Measurements from ENCODE around the gene ABTB2. TPM values are rescaled to one million over a fixed set of nuclear protein-coding genes. Genes with fewer than 3 reads are reported as not detected.

Gene ABTB2
- total RNA-seq, 1 experiment from 2014 or later, result 0.53 TPM

GRCh38 chr11:34331329-34331728, 26.5 kb downstream of the ABTB2 start:
- no peaks in the 10 kb centered on the region for H3K36me3 ChIP-seq
- H3K4me1 ChIP-seq (replicated peaks), result peaks cover 22% of the 10 kb centered on the region
- H3K27me3 ChIP-seq (replicated peaks), result no peaks in the 10 kb centered on the region
- no peaks in the 10 kb centered on the region for H3K9me3 ChIP-seq (replicated peaks)
- H3K27ac ChIP-seq, result no peak overlapping the region
- peak in 1 of 2 experiments; percentile 18 for DNase-seq (ENCODE audit: low read depth in 1 of 2, low spot score in 2 of 2)
- no peak overlapping the region for H3K4me3 ChIP-seq

GRCh38 chr11:34330653-34331052, 27.2 kb downstream of the ABTB2 start:
- H3K36me3 ChIP-seq, result no peaks in the 10 kb centered on the region

DNA sequence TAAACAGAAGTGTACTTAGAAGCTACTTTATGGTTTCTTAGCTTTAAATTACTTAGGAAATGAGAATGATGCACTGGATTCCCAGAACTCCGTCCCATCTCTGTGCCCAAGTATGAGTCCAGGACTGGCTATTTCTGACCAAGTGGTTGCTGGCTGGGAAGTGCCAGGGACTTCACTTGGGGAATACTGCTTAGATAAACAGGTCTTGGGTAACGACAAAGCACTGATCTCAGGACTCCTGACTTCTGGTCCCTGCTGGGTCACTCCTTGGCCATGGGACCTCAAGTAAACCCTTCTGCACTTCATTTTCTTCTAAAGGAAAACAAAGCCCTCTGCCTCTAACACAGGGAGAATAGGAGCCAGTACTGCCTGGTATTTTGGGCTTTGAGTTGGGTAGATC, 27.9 kb downstream of the ABTB2 start:
- H3K9me3 ChIP-seq (replicated peaks), result no peaks in the 10 kb centered on the region
- no peak overlapping the region for H3K27ac ChIP-seq
- no peak overlapping the region for H3K4me3 ChIP-seq
- H3K4me1 ChIP-seq (replicated peaks), result peaks cover 22% of the 10 kb centered on the region
- H3K36me3 ChIP-seq, result no peaks in the 10 kb centered on the region
- no peak for DNase-seq (ENCODE audit: low read depth in 1 of 2, low spot score in 2 of 2)
- no peaks in the 10 kb centered on the region for H3K27me3 ChIP-seq (replicated peaks)

More at GRCh38 chr11:34330653-34331052, 27.2 kb downstream of the ABTB2 start:
- DNase-seq (ENCODE audit: low read depth in 1 of 2, low spot score in 2 of 2), result no peak
- Histone ChIP-seq H3K9me3 (replicated peaks) (no peaks in the 10 kb centered on the region), H3K4me1 (replicated peaks) (peaks cover 22% of the 10 kb centered on the region), H3K27me3 (replicated peaks) (no peaks in the 10 kb centered on the region), H3K27ac (no peak overlapping the region), H3K4me3 (no peak overlapping the region)

DNA sequence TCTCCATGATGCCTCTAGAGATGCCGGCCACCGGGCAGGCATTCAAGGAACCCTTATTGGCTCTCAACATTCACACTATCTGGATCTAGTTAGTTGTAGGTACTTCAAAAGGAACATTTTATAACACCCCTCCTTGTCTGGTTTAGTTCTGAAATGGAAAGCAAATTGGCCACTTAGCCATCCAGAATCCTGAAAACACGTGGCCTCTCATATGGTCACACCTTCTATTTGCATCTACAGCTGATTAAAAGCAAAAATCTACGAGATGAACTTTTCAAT, 29.2 kb downstream of the ABTB2 start:
- Histone ChIP-seq H3K36me3 (no peaks in the 10 kb centered on the region), H3K9me3 (replicated peaks) (no peaks in the 10 kb centered on the region), H3K27me3 (replicated peaks) (no peaks in the 10 kb centered on the region), H3K27ac (no peak overlapping the region), H3K4me1 (replicated peaks) (peaks cover 22% of the 10 kb centered on the region), H3K4me3 (no peak overlapping the region)
- no peak for DNase-seq (ENCODE audit: low read depth in 1 of 2, low spot score in 2 of 2)

DNA sequence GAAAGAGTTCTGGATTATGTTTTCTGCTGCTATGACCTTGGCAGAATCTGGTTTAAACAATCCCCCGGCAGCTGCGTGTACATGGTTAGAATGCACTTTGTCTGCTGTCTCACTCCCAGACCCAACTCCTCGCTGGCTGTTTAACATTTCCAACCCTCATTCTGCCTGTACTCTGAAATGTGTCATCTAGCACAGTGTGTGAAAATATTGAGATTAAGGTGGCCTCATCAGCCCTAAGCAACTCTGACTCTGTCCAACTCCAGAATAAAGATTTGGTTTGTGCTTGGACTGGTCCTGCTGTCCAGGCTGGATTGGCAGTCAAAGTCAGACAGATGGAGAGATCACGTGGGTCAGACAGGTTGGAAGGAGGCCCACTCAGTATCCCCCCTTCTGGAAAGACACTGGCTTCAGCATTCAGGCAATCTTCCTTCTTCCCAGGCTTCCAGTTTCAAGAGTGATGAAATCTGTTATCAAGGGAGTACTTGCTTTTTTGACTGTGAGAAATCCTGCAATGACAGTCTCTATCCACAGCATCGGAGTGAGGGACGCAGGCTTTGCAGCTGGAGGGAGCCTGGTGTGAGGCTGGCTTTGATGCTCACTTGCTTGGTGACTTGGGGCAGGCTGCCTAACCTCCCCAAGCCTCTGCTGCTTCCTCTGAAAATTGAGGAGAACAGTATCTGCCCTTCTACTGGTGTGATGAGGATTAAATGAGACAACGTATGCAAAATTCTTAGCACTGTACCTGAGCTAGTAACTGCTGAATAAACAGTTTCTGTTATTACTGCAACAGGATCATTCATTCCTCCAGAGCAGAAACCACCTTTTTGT, 29.8 kb downstream of the ABTB2 start:
- Histone ChIP-seq H3K9me3 (replicated peaks) (no peaks in the 10 kb centered on the region), H3K27me3 (replicated peaks) (no peaks in the 10 kb centered on the region), H3K36me3 (no peaks in the 10 kb centered on the region), H3K4me3 (no peak overlapping the region), H3K27ac (no peak overlapping the region), H3K4me1 (replicated peaks) (peaks cover 25% of the 10 kb centered on the region)
- DNase-seq (ENCODE audit: low read depth in 1 of 2, low spot score in 2 of 2), result no peak

DNA sequence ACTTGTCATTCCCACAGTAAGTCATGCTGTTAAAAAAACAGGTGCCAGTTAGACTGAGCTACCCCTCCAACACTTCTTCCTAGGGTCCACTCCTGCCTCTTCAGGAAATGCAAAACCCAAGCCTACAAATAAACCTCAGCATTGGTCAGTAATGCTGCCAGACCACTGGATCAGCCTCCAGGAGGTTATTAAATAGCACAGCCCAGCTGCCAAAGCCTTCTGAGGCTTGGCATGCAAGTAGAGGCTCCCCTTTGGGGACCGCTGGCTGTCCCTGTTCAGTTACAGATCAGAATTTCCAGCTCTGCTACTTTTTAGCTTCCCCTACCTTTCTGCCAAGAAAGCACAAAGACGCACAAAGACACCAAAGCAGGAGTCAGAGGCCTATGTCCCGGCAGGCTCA, 33.3 kb downstream of the ABTB2 start:
- no peaks in the 10 kb centered on the region for H3K9me3 ChIP-seq (replicated peaks)
- no peak overlapping the region for H3K27ac ChIP-seq
- no peaks in the 10 kb centered on the region for H3K27me3 ChIP-seq (replicated peaks)
- H3K36me3 ChIP-seq, result no peaks in the 10 kb centered on the region
- DNase-seq (ENCODE audit: low read depth in 1 of 2, low spot score in 2 of 2), result no peak
- H3K4me1 ChIP-seq (replicated peaks), result peaks cover 4% of the 10 kb centered on the region; the same call in 1 of the 2 replicates
- H3K4me3 ChIP-seq, result no peak overlapping the region

DNA sequence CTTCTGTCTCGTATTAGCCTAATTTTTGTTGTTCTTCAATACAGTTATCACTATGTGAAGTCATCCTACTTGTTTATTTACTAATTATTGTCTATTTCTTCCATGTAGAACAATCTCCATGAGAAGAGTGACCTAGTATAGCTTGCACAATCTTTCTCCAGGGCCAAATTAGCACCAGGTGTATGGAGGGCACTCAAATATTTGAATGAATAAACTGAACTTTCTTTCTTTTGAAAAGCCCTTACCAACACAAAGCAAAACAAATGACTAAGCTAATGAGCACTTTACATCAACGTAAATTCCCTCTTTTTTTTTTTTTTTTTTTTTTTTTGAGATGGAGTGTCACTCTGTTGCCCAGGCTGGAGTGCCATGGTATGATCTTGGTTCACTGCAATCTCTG, 34.2 kb downstream of the ABTB2 start:
- DNase-seq (ENCODE audit: low read depth in 1 of 2, low spot score in 2 of 2), result no peak
- Histone ChIP-seq H3K4me3 (no peak overlapping the region), H3K27ac (no peak overlapping the region), H3K36me3 (no peaks in the 10 kb centered on the region), H3K9me3 (replicated peaks) (no peaks in the 10 kb centered on the region), H3K27me3 (replicated peaks) (no peaks in the 10 kb centered on the region), H3K4me1 (replicated peaks) (peaks cover 10% of the 10 kb centered on the region)

DNA sequence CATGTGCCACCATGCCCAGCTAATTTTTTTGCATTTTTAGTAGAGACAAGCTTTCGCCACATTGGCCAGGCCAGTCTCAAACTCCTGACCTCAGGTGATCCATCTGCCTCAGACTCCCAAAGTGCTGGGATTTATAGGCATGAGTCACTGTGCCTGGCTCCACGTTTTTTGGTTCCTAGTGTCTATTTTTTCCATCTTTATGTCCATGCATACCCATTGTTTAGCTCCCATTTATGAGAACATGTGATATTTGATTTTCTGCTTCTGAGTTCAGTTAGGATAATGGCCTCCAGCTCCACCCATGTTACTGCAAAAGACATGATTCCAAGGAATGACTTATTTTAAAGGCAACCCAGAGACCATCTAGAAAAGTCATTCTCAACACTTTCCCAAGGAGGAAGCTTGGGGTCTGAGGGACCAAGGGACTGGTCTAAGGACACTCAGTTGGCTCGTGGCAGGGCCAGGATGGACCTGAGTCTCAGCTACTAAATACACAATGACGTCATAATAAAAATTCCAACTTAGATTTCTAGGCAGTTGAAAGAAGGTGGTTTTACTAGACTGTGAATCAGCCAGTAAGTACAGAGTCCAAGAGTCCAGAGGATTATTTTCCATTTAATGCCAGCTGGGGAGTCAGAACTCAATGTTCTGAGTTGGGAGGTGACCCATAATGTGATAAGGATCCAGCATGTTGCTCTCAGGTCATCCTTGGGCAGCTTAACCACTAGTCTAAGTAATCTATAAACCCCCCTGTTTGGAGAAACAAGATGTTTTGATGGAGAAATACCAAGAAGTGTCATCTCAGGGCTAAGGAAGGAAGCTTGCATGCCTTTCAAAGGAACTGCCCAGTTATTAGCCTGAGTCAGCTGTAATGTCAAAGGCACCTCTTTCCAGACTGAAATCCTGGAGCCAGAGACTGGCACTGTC, 39.4 kb downstream of the ABTB2 start:
- Histone ChIP-seq H3K36me3 (no peaks in the 10 kb centered on the region), H3K9me3 (replicated peaks) (no peaks in the 10 kb centered on the region), H3K27me3 (replicated peaks) (no peaks in the 10 kb centered on the region), H3K4me3 (no peak overlapping the region), H3K4me1 (replicated peaks) (peaks cover 13% of the 10 kb centered on the region), H3K27ac (no peak overlapping the region)
- peak in 1 of 2 experiments; percentile 24 for DNase-seq (ENCODE audit: low read depth in 1 of 2, low spot score in 2 of 2)

DNA sequence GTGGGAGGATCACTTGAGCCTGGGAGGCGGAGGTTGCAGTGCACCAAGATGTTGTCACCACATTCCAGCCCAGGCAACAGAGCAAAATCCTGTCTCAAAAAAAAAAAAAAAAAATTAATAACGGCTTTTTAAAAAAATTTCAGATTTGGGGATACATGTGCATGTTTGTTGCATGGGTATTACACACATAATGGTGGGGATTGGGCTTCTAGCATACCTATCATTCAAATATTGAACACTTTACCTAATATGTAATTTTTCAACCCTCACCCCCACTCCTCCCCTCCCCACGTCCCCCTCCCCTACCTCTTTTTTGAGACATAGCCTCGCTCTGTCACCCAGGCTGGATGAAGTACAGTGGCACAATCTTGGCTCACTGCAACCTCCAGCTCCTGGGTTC, 40.1 kb downstream of the ABTB2 start:
- H3K27ac ChIP-seq, result no peak overlapping the region
- H3K4me1 ChIP-seq (replicated peaks), result peaks cover 12% of the 10 kb centered on the region
- DNase-seq (ENCODE audit: low read depth in 1 of 2, low spot score in 2 of 2), result no peak
- no peaks in the 10 kb centered on the region for H3K27me3 ChIP-seq (replicated peaks)
- H3K4me3 ChIP-seq, result no peak overlapping the region
- no peaks in the 10 kb centered on the region for H3K9me3 ChIP-seq (replicated peaks)
- no peaks in the 10 kb centered on the region for H3K36me3 ChIP-seq

DNA sequence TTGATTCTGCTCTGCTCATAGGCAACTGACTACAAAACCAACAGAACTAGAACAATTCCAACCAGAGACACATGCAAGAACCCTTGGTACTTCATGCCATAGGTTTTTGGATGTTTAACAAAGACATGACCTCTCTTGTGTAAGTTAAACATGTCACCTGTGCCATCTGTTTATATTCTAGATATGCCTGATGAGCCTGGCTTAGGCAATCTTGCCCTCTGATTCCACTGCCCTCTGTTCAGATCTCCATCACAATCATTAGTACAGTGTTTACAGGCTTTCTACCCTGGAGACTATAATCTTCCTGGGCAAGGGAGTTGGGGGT, 40.8 kb downstream of the ABTB2 start:
- no peak overlapping the region for H3K27ac ChIP-seq
- H3K36me3 ChIP-seq, result no peaks in the 10 kb centered on the region
- DNase-seq (ENCODE audit: low read depth in 1 of 2, low spot score in 2 of 2), result no peak
- no peaks in the 10 kb centered on the region for H3K9me3 ChIP-seq (replicated peaks)
- H3K27me3 ChIP-seq (replicated peaks), result no peaks in the 10 kb centered on the region
- no peak overlapping the region for H3K4me3 ChIP-seq
- H3K4me1 ChIP-seq (replicated peaks), result peaks cover 12% of the 10 kb centered on the region

DNA sequence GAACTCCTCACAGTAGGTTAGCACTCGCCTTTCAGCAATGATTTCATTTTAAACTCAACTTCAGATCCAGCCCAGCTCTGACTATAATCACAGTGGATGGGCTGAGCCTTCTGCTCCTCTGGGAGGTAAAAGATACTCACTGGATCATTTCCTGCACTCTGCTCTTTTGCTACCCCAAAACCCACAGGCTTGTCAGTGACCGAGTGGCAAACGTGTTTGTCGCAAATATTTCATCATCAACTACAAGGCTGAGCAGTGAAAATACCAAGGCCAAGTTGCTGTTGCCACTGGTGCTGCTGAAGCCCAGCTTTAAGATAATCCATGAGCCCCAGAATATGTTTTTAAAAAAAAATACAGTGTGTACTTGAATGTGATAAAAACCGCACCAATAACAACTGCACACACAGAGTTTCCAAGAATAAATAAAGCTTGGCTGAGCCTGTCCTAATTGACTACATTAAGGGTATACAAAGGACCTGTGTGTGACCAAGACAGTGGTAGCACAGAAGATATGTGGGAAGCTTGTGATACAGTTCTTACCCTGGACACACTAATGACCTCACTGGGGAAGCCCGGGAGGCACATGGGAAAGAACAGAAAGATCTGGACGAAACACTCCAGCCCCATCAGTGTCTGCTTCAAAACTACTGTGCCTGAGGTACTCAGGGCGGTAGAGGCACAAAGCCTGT, 41.3 kb downstream of the ABTB2 start:
- Histone ChIP-seq H3K27ac (no peak overlapping the region), H3K9me3 (replicated peaks) (no peaks in the 10 kb centered on the region), H3K4me1 (replicated peaks) (peaks cover 12% of the 10 kb centered on the region), H3K27me3 (replicated peaks) (no peaks in the 10 kb centered on the region), H3K4me3 (no peak overlapping the region), H3K36me3 (no peaks in the 10 kb centered on the region)
- no peak for DNase-seq (ENCODE audit: low read depth in 1 of 2, low spot score in 2 of 2)

- Histone ChIP-seq H3K4me1 (replicated peaks) (peaks cover 12% of the 10 kb centered on the region), H3K36me3 (no peaks in the 10 kb centered on the region), H3K4me3 (no peak overlapping the region), H3K27ac (no peak overlapping the region), H3K27me3 (replicated peaks) (no peaks in the 10 kb centered on the region), H3K9me3 (replicated peaks) (no peaks in the 10 kb centered on the region)
- DNase-seq (ENCODE audit: low read depth in 1 of 2, low spot score in 2 of 2), result no peak
These were observed 42.4 kb downstream of the ABTB2 start for GRCh38 chr11:34315394-34315793.

GRCh38 chr11:34314936-34315335, 42.9 kb downstream of the ABTB2 start:
- no peak for DNase-seq (ENCODE audit: low read depth in 1 of 2, low spot score in 2 of 2)
- Histone ChIP-seq H3K4me1 (replicated peaks) (peaks cover 12% of the 10 kb centered on the region), H3K27ac (no peak overlapping the region), H3K9me3 (replicated peaks) (no peaks in the 10 kb centered on the region), H3K4me3 (no peak overlapping the region), H3K36me3 (no peaks in the 10 kb centered on the region), H3K27me3 (replicated peaks) (no peaks in the 10 kb centered on the region)

DNA sequence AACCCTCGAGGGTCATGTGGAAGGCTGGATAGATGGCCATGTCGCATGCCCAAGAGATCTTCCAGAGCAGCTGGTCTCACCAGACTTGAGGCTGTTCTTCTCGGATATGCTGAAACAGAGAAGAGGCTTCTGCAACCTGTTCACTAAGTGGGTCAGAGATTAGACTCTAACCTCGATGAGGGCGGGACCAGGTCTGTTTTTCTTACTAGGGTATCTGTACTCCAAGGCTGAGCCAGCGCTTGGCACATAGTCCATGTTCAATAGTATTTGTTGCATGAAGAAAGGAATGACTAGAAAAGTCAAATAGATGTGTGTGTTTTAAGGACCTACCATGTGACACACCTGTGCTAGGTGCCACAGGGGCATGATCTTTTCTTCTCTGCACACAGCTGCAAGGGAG, 43.6 kb downstream of the ABTB2 start:
- Histone ChIP-seq H3K9me3 (replicated peaks) (no peaks in the 10 kb centered on the region), H3K36me3 (no peaks in the 10 kb centered on the region), H3K27ac (no peak overlapping the region), H3K4me1 (replicated peaks) (peaks cover 12% of the 10 kb centered on the region), H3K4me3 (no peak overlapping the region), H3K27me3 (replicated peaks) (no peaks in the 10 kb centered on the region)
- DNase-seq (ENCODE audit: low read depth in 1 of 2, low spot score in 2 of 2), result no peak

Data from SJSA1 (cell line).